Spleen (tissue), 7 donors: ENCODE measurements around the gene KCMF1.

ENCODE experiments used
- CTCF ChIP-seq, 11 experiments: fragments of 200-600 bp in 7 of 11; fragments of 450-650 bp in 4 of 11; sonication (generic) in 4 of 11; IDR thresholded peaks in 8 of 11; conservative IDR thresholded peaks in 3 of 11; 1 replicate in 7 of 11; 2 replicates in 4 of 11; pipeline versions ENCODE4 v1.4.0 to v1.8.0; 2016 to 2021; ENCODE audit warnings: antibody characterized with exemption in 11 of 11, inconsistent platforms in 4 of 11, mild to moderate bottlenecking in 1 of 11
- POLR2A ChIP-seq, 3 donors: fragments of 450-650 bp; IDR thresholded peaks; one replicate each; pipeline ENCODE4 v1.5.1; 2017; ENCODE audit warnings: antibody characterized with exemption in 3 of 3, mild to moderate bottlenecking in 1 of 3
- POLR2AphosphoS5 ChIP-seq, 3 donors: sonication (generic); formaldehyde crosslinking; IDR thresholded peaks; one replicate each; pipeline ENCODE4 v1.5.1; 2017; ENCODE audit warnings: antibody characterized with exemption in 3 of 3
- donor health status: DM: no; HTN: no; CAD: no; lungs with moderate emphysema.
- donor health status: DM: no; HTN: no; CAD: no.
- donor health status: DM: no; HTN: no; CAD: no.

GRCh38 chr2:84938194-84938879 lies 32.6 kb upstream of the KCMF1 start:
- TF ChIP-seq CTCF (IDR thresholded peaks at IDR 0.05 in 8 of 11, conservative IDR thresholded peaks at IDR 0.05 in 3 of 11): no peak
- no peak for TF ChIP-seq POLR2A (IDR thresholded peaks at IDR 0.05)
- no peak for TF ChIP-seq POLR2AphosphoS5 (IDR thresholded peaks at IDR 0.05)
